RWPE2 (cell line): ENCODE results near the gene ENTPD6.
"Not testable (repeated sequence)": the region's sequence is repeated elsewhere in the genome, so short reads cannot be mapped to it uniquely, and the experiment has no call there.

Experiments
- ATAC-seq: fragments of 200-7000 bp; cut with Tn5 transposase; 3 replicates; pipeline ENCODE4 v1.9.1; 2021; ENCODE audit warnings: low read depth
- DNase-seq: peaks from one replicate; pipeline ENCODE4 v3.0.0-alpha.2; 2020; ENCODE audit warnings: low spot score
- H3K27ac ChIP-seq: fragments of 450-650 bp; 2 replicates; pipeline ENCODE4 v1.5.1; 2017; ENCODE audit warnings: mild to moderate bottlenecking; ENCODE audit not compliant: poor library complexity, severe bottlenecking
- H3K27me3 ChIP-seq: fragments of 250-450 bp; sonication (Bioruptor Pico); 2 replicates; pipeline ENCODE4 v1.5.1; 2021; ENCODE audit warnings: mild to moderate bottlenecking, moderate library complexity; ENCODE audit not compliant: insufficient read depth, poor library complexity, severe bottlenecking
- H3K36me3 ChIP-seq: fragments of 250-450 bp; sonication (Bioruptor Pico); 2 replicates; pipeline ENCODE4 v1.5.1; 2020; ENCODE audit warnings: low read depth, mild to moderate bottlenecking, moderate library complexity
- H3K4me1 ChIP-seq: fragments of 250-450 bp; sonication (Bioruptor Pico); 2 replicates; pipeline ENCODE4 v1.5.1; 2021; ENCODE audit warnings: mild to moderate bottlenecking, moderate library complexity; ENCODE audit not compliant: insufficient read depth, poor library complexity, severe bottlenecking
- H3K4me3 ChIP-seq: fragments of 250-450 bp; sonication (Bioruptor Pico); 2 replicates; pipeline ENCODE4 v1.5.1; 2021; ENCODE audit warnings: mild to moderate bottlenecking, moderate library complexity; ENCODE audit not compliant: severe bottlenecking
- H3K9me3 ChIP-seq: fragments of 250-450 bp; sonication (Bioruptor Pico); 2 replicates; pipeline ENCODE4 v1.5.1; 2021; ENCODE audit warnings: mild to moderate bottlenecking, moderate library complexity; ENCODE audit not compliant: severe bottlenecking
- CTCF ChIP-seq: fragments of 450-650 bp; IDR thresholded peaks from one replicate; pipeline ENCODE4 v1.5.1; 2017; ENCODE audit warnings: mild to moderate bottlenecking, moderate library complexity; ENCODE audit not compliant: poor library complexity, severe bottlenecking

ENTPD6 gene

GRCh38 chr20:25165128-25165527, 30.4 kb upstream of the ENTPD6 start:
- DNase-seq = no peak
- TF ChIP-seq CTCF = no peak
- H3K27me3 ChIP-seq = peaks cover 9% of the 10 kb centered on the region
- no peak for ATAC-seq
- no peaks in the 10 kb centered on the region for H3K9me3 ChIP-seq
- no peaks in the 10 kb centered on the region for H3K4me1 ChIP-seq
- H3K27ac ChIP-seq = no peak overlapping the region
- no peak overlapping the region for H3K4me3 ChIP-seq
- no peaks in the 10 kb centered on the region for H3K36me3 ChIP-seq

GRCh38 chr20:25166105-25166782, 29.3 kb upstream of the ENTPD6 start:
- not testable (repeated sequence) for H3K27me3 ChIP-seq, ATAC-seq, DNase-seq, H3K4me1 ChIP-seq, H3K9me3 ChIP-seq, H3K27ac ChIP-seq, H3K4me3 ChIP-seq, H3K36me3 ChIP-seq

GRCh38 chr20:25173321-25173720, 22.2 kb upstream of the ENTPD6 start:
- Histone ChIP-seq H3K36me3 (no peaks in the 10 kb centered on the region), H3K9me3 (no peaks in the 10 kb centered on the region), H3K27ac (no peak overlapping the region), H3K4me1 (peaks cover 12% of the 10 kb centered on the region), H3K4me3 (no peak overlapping the region), H3K27me3 (peaks cover 4% of the 10 kb centered on the region)
- DNase-seq = no peak
- no peak for ATAC-seq
- no peak for TF ChIP-seq CTCF

GRCh38 chr20:25173886-25174308, 21.6 kb upstream of the ENTPD6 start:
- peaks cover 16% of the 10 kb centered on the region for H3K4me1 ChIP-seq
- no peak for ATAC-seq
- no peak overlapping the region for H3K27ac ChIP-seq
- H3K27me3 ChIP-seq = no peaks in the 10 kb centered on the region
- H3K4me3 ChIP-seq = no peak overlapping the region
- no peak for DNase-seq
- no peak for TF ChIP-seq CTCF
- H3K9me3 ChIP-seq = no peaks in the 10 kb centered on the region
- H3K36me3 ChIP-seq = no peaks in the 10 kb centered on the region

GRCh38 chr20:25176184-25176583, 19.3 kb upstream of the ENTPD6 start:
- Histone ChIP-seq H3K4me3 (no peak overlapping the region), H3K27me3 (no peaks in the 10 kb centered on the region), H3K27ac (no peak overlapping the region), H3K9me3 (no peaks in the 10 kb centered on the region), H3K4me1 (peaks cover 21% of the 10 kb centered on the region), H3K36me3 (no peaks in the 10 kb centered on the region)
- ATAC-seq (no peak), DNase-seq (no peak)
- no peak for TF ChIP-seq CTCF
